Upper lobe of left lung (tissue), 6 donors: Measurements from ENCODE around the gene MID1. TPM values are rescaled to one million over a fixed set of nuclear protein-coding genes. Genes with fewer than 3 reads are reported as not detected.

Source experiments
- ATAC-seq, 2 donors: fragments of 200-7000 bp; cut with Tn5 transposase; one replicate each; pipeline ENCODE4 v1.9.1; 2022; ENCODE audit warnings: mild to moderate bottlenecking in 2 of 2, moderate library complexity in 2 of 2; ENCODE audit not compliant: low FRiP score in 2 of 2
- DNase-seq, 2 donors: peaks; one replicate each; pipeline ENCODE4 v3.0.0-alpha.2; 2019 to 2020
- H3K27ac ChIP-seq, 4 donors: fragments of 200-600 bp; sonication (generic); one replicate each; pipeline ENCODE4 v1.5.1; 2016 to 2019
- H3K27me3 ChIP-seq, 4 donors: fragments of 200-600 bp; sonication (generic); one replicate each; pipeline ENCODE4 v1.5.1; 2017 to 2019
- H3K36me3 ChIP-seq, 4 donors: fragments of 200-600 bp; sonication (generic); one replicate each; pipeline ENCODE4 v1.5.1; 2016 to 2019
- H3K4me1 ChIP-seq, 4 donors: fragments of 200-600 bp; sonication (generic); one replicate each; pipeline ENCODE4 v1.5.1; 2018 to 2019
- H3K4me3 ChIP-seq, 4 donors: fragments of 200-600 bp; sonication (generic); one replicate each; pipeline ENCODE4 v1.5.1; 2017 to 2019; ENCODE audit warnings: mild to moderate bottlenecking in 2 of 4, moderate library complexity in 1 of 4
- H3K9me3 ChIP-seq, 4 donors: fragments of 200-600 bp; sonication (generic); one replicate each; pipeline ENCODE4 v1.5.1; 2018 to 2019
- CTCF ChIP-seq, 6 experiments: fragments of 450-650 bp in 4 of 6; fragments of 200-600 bp in 2 of 6; sonication (generic) in 2 of 6; IDR thresholded peaks; one replicate each; pipeline ENCODE4 v1.5.1; 2016 to 2019; ENCODE audit warnings: antibody characterized with exemption in 6 of 6
- EP300 ChIP-seq, 4 donors: sonication (generic); formaldehyde crosslinking; IDR thresholded peaks; one replicate each; pipeline ENCODE4 v1.5.1; 2017; ENCODE audit warnings: antibody characterized with exemption in 4 of 4, control low read depth in 2 of 4
- POLR2A ChIP-seq, 4 donors: fragments of 450-650 bp; IDR thresholded peaks; one replicate each; pipeline ENCODE4 v1.5.1; 2016 to 2017; ENCODE audit warnings: antibody characterized with exemption in 4 of 4, mild to moderate bottlenecking in 2 of 4
- POLR2AphosphoS5 ChIP-seq, 2 donors: sonication (generic); formaldehyde crosslinking; IDR thresholded peaks; one replicate each; pipeline ENCODE4 v1.5.1; 2017; ENCODE audit warnings: antibody characterized with exemption in 2 of 2
- WGBS, 2 donors: methylation state at CpG; one replicate each; pipeline ENCODE4 v1.1.5; 2017 to 2018; 5-methylcytosine and 5-hydroxymethylcytosine counted together
- total RNA-seq, 6 donors: library from RNA; depleted of rRNA in 4 of 6; stranded (reverse); fragments of >200 nt in 4 of 6; gene quantifications; one replicate each; pipeline versions ENCODE4 v1.1.0 to v1.2.1, GENCODE V29; 2016 to 2021
- donor health status: DM: no; HTN: no; CAD: no; lungs with moderate emphysema.
- donor health status: DM: no; HTN: yes; CAD: no; lungs with severe emphysema.

MID1 gene
- total RNA-seq, 6 donors from 2014 or later, result 17.2 to 36.7 (median 25.6) TPM

DNA sequence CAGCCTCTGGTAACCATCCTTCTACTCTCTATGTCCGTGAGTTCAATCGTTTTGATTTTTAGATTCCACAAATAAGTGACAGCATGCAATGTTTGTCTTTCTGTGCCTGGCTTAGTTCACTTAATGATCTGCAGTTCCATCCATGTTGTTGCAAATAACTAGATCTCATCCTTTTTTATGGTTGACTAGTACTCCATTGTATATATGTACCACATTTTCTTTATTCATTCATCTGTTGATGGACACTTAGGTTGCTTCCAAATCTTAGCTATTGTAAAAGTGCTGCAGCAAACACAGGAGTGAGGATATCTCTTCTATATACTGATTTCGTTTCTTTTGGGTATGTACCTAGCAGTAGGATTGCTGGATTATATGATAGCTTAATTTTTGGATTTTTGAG, 140.9 kb downstream of the MID1 start:
- Histone ChIP-seq H3K27ac (no peak overlapping the region), H3K9me3 (no peaks in the 10 kb centered on the region), H3K4me1 (peaks cover 0 to 4% (median 0%) of the 10 kb centered on the region in 4 donors), H3K27me3 (no peaks in the 10 kb centered on the region), H3K4me3 (no peak overlapping the region), H3K36me3 (no peaks in the 10 kb centered on the region)
- 75 to 98% methylated on average over 3 of the region's 3 CpGs for WGBS, 2 donors
- ATAC-seq (no peak), DNase-seq (no peak)
- TF ChIP-seq POLR2AphosphoS5 (IDR thresholded peaks at IDR 0.05) (no peak), CTCF (IDR thresholded peaks at IDR 0.05) (no peak), POLR2A (IDR thresholded peaks at IDR 0.05) (no peak), EP300 (IDR thresholded peaks at IDR 0.05) (no peak)

GRCh38 chrX:10477525-10477924, 142.9 kb downstream of the MID1 start:
- WGBS, 2 donors, result 86 to 88% methylated on average over 1 to 3 of the region's 3 CpGs
- no peak for ATAC-seq
- H3K27me3 ChIP-seq, result no peaks in the 10 kb centered on the region
- no peaks in the 10 kb centered on the region for H3K36me3 ChIP-seq
- no peak for DNase-seq
- H3K4me1 ChIP-seq, result no peaks in the 10 kb centered on the region
- no peak overlapping the region for H3K4me3 ChIP-seq
- no peak for TF ChIP-seq POLR2AphosphoS5 (IDR thresholded peaks at IDR 0.05)
- TF ChIP-seq CTCF (IDR thresholded peaks at IDR 0.05), result no peak
- no peak for TF ChIP-seq POLR2A (IDR thresholded peaks at IDR 0.05)
- TF ChIP-seq EP300 (IDR thresholded peaks at IDR 0.05), result no peak
- H3K9me3 ChIP-seq, result no peaks in the 10 kb centered on the region
- H3K27ac ChIP-seq, result no peak overlapping the region

- 74 to 75% methylated on average over 6 of the region's 6 CpGs for WGBS, 2 donors
- Histone ChIP-seq H3K4me3 (no peak overlapping the region), H3K9me3 (no peaks in the 10 kb centered on the region), H3K27ac (no peak overlapping the region), H3K36me3 (peaks cover 0 to 3% (median 0%) of the 10 kb centered on the region in 4 donors), H3K27me3 (no peaks in the 10 kb centered on the region), H3K4me1 (no peaks in the 10 kb centered on the region)
- no peak for TF ChIP-seq POLR2AphosphoS5 (IDR thresholded peaks at IDR 0.05)
- no peak for TF ChIP-seq EP300 (IDR thresholded peaks at IDR 0.05)
- no peak for TF ChIP-seq POLR2A (IDR thresholded peaks at IDR 0.05)
- no peak for TF ChIP-seq CTCF (IDR thresholded peaks at IDR 0.05)
- DNase-seq, result no peak
- ATAC-seq, result no peak
Measured at GRCh38 chrX:10474913-10475568, 145.3 kb downstream of the MID1 start.

DNA sequence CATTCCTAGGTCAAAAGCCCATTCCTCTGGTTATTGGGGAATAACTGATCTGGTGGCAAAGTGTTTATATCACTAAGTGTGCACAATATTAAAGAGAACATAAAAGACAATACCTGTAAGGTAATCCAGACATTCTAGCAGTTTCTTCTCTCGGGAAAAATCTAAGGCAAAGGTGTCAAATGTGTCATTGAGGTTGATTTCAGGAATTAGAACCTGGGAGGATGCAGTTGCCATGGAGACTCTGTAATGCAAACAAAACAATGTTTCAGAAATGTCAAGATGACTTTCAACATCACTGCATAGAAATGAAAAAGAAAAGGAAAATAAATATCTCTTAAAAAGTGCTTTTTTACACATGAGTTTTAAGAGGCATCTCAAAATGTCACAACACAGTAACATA, 145.9 kb downstream of the MID1 start:
- no peaks in the 10 kb centered on the region for H3K9me3 ChIP-seq
- no peaks in the 10 kb centered on the region for H3K4me1 ChIP-seq
- no peaks in the 10 kb centered on the region for H3K27me3 ChIP-seq
- DNase-seq (no peak), ATAC-seq (no peak)
- WGBS, 2 donors, result 67 to 79% methylated on average over 1 of the region's 1 CpG
- peaks cover 0 to 3% (median 0%) of the 10 kb centered on the region in 4 donors for H3K36me3 ChIP-seq
- TF ChIP-seq POLR2A (IDR thresholded peaks at IDR 0.05), result no peak
- TF ChIP-seq EP300 (IDR thresholded peaks at IDR 0.05), result no peak
- TF ChIP-seq POLR2AphosphoS5 (IDR thresholded peaks at IDR 0.05), result no peak
- no peak for TF ChIP-seq CTCF (IDR thresholded peaks at IDR 0.05)
- H3K27ac ChIP-seq, result no peak overlapping the region
- H3K4me3 ChIP-seq, result no peak overlapping the region

DNA sequence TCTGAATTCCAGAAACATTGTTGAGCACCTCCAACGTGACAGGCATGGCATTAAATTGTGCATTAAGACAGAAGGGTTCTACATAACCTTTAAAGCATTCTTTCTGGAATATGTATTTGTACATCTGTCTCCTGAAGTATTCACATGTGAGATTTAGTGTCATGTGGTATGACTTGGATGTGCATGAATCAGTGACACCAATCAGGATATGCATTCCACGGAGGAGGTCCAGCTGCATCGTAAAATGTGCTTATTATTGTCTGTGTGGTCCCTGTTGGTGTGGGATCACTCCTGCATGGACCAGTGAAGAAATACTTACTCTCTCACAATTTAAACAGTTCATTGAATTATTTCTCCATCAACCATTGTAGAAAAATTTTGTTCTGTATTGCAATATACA, 149.0 kb downstream of the MID1 start:
- peaks cover 0 to 3% (median 0%) of the 10 kb centered on the region in 4 donors for H3K36me3 ChIP-seq
- DNase-seq (no peak), ATAC-seq (no peak)
- no peaks in the 10 kb centered on the region for H3K27me3 ChIP-seq
- H3K9me3 ChIP-seq, result no peaks in the 10 kb centered on the region
- WGBS, 2 donors, result 74 to 89% methylated on average over 1 to 3 of the region's 3 CpGs
- no peak for TF ChIP-seq POLR2A (IDR thresholded peaks at IDR 0.05)
- H3K4me3 ChIP-seq, result no peak overlapping the region
- H3K27ac ChIP-seq, result no peak overlapping the region
- H3K4me1 ChIP-seq, result no peaks in the 10 kb centered on the region
